ENCODE data around the gene ARAP1.

ARAP1 gene

DNA sequence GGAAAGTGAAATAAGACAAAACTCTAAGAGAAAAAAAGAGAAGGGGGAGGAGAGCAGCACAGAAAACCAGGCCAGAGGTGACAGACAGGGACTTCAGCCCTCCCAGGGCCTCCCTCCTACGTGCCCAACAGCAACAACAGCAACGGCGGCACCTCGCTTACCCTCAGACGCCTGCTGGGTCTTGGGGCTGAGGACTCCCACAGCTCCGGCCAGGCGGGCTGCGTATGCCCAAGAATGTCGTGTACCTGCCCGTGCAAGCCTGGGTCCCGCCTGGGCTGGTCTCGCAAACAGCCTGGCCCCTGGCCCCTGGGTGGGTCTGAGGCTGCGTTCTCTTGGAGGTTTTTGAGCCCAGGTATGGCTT lies 30.5 kb downstream of the ARAP1 start:
- no peak for DNase-seq

GRCh38 chr11:72721276-72721675 lies 30.9 kb downstream of the ARAP1 start:
- no peak for DNase-seq

GRCh38 chr11:72720784-72721183 lies 31.4 kb downstream of the ARAP1 start:
- DNase-seq: no peak

- DNase-seq: no peak
Measured at GRCh38 chr11:72720047-72720446, 32.2 kb downstream of the ARAP1 start.

- no peak for DNase-seq
Measured at GRCh38 chr11:72719551-72719950, 32.7 kb downstream of the ARAP1 start.

DNA sequence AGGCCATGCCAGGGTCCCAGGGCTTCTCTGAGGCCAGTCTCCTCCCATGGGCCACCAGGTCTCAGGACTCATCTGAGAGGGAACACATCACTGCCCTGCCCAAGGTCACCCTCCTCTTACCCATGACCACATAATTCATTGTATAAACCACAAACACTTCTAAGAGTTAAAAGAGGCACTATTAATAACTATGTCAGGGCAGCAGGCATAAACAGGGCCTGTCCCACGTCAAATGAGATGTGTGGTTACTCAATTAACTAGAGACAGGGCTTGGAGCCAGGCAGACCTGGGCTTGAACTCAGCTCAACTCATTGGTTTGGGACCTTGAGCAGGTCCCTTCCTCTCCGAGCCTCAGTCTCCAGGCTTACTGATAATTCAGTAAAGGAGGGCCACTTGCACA lies 33.1 kb downstream of the ARAP1 start:
- no peak for DNase-seq

DNA sequence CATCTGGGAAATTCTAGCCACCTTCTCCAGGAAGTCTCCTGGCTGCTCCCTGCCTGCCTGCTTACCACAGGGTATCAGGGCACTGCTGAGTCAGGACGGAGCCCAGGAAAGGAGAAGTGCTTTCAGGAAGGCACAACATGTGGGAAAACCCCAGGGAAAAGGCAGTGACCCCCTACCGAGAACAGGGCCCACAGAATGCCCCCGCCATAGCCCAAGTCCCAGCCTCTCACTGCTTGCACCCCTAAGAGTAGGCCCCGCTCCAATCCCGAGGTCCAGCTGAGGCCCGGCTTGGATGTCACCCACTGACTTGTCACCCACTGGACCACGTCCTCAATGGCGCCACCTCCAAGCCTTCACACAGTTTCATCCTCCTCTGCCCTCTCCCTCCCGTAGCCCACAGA lies 34.1 kb downstream of the ARAP1 start:
- DNase-seq: no peak

GRCh38 chr11:72716788-72717435 lies 35.3 kb downstream of the ARAP1 start:
- DNase-seq: no peak

- no peak for DNase-seq
Measured at GRCh38 chr11:72716290-72716689, 35.9 kb downstream of the ARAP1 start.

DNA sequence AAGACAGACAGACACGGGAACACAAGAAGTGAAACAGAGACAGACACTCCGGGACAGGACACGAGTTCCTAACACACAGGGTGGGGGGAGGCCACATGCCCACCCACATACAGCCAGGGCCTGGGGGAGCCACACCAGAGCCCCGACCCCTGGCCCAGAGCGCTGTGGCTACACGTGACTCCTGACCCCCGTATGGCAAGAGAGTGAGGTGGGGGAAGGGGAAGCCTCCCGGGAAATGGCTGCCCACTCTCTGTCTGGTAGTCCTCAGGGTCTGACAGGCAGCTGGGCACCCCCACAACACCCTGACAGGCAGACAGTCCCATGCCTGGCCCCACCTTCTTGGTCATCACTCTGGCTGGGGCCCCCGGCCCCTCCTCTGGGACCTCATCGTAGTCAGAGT lies 39.4 kb downstream of the ARAP1 start:
- DNase-seq: no peak

DNA sequence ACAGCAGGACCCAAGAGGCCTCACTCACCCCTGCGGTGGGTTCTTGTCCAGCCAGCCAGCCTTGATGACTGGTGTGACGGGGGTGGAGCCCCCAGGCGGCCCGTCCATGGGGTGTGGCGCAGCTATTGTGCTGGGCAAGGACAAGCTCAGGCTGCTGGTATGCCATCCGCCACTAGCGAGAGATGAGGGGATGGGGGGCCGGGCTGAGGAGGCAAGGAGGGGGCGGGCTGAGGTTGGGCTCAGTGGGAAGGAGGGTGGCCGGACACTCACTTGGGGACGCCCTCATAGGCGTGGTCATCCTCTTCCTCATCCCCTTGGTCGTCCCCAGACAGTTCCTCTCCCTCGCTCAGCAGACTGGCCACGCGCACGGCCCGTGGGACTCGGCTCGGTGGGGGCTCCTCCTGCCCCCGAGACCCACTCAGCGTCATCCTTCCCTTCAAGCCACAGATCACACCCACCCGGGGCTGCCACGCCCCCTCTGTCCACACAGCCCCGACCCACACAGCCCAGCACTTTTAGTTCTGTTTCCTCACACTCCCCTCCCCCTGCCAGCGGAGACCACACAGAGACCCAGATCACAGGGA lies 39.9 kb downstream of the ARAP1 start:
- no peak for DNase-seq

GRCh38 chr11:72711141-72711540 lies 41.1 kb downstream of the ARAP1 start:
- no peak for DNase-seq

GRCh38 chr11:72710278-72710677 lies 41.9 kb downstream of the ARAP1 start:
- DNase-seq: no peak

DNA sequence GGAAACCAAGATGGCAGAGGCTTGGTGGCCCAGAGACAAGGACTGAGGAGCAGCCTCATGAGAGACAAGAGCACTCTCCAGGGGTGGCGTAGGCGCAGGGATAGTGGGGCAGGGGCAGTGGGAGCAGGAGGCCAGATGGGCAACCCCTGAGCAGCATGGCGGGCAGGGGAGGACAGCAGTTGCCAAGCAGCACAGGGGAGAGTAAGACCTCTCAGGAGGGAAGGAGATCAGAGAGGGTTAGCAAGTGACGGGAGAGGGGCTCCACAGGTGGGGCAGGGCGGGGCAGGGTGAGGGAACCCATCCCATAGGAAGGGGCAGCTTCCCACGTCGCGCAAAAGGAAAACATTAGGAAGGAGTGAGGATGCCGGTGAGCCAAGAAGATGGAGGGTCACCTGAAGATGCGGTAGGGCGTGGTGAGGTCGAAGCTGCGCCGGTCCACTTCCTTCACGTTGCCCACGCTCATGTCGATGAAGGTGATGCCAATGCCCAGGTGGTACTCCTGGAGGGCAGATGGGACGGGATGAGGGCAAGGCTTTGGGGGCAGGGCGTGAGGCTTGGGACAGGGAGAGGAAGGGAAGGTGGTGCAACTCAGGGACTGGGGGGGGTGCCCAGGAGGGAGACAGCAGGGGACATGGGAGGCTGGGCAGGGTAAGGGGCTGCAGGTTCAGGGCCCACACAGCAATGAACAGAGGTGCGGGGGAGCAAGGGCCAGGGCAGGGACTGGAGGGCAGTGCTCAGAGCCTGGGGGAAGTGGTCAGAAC lies 42.5 kb downstream of the ARAP1 start:
- no peak for DNase-seq

DNA sequence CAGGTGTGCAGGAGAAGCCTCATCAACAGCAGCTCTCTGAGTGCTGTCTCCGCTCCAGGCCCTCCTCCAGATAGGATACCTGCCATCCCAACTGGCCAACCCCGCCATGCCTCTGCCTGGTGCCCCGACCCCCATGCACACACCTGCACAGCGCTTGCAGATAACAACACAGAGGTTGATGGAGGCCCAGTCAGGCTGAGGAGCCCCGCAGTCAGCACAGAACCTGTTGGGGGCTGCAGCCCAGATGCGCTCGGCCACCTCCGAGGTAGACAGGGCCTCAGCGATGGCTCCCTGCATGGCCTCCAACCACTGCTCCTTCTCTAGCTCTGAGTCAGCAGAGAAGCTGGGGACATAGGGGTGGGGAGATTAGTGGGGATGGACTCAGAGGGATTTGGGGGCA lies 45.2 kb downstream of the ARAP1 start:
- no peak for DNase-seq

DNA sequence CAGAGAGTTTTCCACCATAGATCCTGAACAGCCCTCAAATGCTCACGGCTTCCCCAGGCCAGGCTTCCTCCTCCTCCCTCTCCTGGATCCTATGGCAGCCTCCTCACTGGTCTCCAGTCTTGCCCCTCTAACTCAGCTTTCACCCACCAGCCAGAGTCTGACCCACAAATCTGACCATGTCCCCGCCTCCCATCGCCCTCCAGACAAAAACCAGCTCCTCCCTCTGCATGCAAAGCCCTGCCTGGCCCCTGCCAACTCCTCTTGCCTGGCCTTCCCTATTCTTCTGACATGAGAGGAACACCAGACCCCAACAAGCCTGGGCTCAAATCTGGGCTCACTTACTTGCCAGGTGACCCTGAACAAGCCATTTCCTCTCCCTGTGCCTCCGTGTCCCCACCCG lies 45.6 kb downstream of the ARAP1 start:
- DNase-seq: no peak

DNA sequence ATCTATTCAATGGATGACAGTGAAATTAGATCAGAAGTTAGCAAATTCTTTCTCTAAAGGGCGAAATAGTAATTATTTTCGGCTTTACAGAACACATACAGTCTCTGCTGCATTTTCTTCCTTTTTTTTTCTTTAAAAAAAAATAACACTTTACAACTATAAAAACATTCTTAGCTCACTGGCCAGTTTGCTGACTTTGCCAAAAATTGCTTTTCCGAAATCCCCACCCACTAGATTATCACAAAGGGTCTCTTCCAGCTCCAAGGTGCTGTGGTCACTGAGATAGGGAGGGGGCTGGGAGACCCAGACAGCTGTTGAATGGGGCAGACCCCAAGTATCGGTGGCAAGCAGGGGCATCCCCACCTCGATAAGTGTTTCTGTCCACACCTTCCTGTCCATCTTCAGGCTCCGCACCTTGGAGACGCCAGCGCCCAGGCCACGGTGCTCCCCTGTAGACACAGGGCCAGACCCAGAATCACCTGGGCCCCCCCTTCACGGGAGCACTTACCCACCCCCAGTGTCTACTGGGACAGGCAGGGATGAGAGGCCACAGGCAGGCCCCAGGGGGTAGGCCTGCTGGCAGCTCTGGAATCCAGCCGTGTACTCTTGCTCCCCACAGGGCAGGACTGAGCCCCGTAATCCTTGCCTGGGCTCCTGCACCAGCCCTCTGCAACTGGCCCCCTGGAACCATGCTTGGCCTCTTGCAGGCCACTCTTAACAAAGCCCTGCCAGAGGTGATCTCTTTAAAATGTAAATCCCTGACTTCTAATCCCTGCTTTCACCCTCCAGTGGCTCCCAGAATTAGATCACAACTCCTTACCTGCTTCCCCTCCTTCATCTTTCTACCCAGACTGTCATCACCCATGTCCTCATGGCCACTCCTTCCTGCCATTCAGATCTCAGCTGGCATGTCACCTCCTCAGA lies 46.5 kb downstream of the ARAP1 start:
- DNase-seq: no peak

DNA sequence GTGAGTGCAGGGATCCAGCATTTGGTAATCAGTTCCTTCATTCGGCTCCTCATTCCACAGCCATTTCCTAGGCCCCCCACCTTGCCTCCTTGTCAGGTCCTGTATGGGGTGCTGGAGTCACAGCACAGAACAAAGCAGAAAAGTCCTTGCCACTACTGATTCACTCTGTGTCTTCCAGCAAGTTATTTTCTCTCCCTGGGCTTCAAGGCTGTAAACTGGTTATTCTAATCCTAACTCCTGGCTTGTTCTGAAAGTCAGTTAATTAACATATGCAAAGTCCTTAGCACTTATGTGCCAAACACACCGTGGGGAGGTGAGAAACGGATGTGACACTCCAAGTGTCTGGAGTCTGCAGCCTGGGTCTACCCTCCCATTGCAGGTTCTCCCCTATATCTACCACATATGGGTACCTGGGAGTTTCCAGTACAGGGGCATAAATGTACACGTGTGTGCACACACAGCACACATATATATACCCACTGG lies 47.4 kb downstream of the ARAP1 start:
- DNase-seq: no peak

- DNase-seq: no peak
Measured at GRCh38 chr11:72704028-72704782, 48.0 kb downstream of the ARAP1 start.

- DNase-seq: no peak
Measured at GRCh38 chr11:72703267-72704008, 48.8 kb downstream of the ARAP1 start.

GRCh38 chr11:72702577-72703241 lies 49.5 kb downstream of the ARAP1 start:
- no peak for DNase-seq
